Upper lobe of left lung (tissue), 6 donors: Measurements from ENCODE around the gene THEMIS2. TPM values are rescaled to one million over a fixed set of nuclear protein-coding genes. Genes with fewer than 3 reads are reported as not detected.
"Not testable (repeated sequence)": the region's sequence is repeated elsewhere in the genome, so short reads cannot be mapped to it uniquely, and the experiment has no call there.

Experiments used
- ATAC-seq, 2 donors: fragments of 200-7000 bp; cut with Tn5 transposase; one replicate each; pipeline ENCODE4 v1.9.1; 2022; ENCODE audit warnings: mild to moderate bottlenecking in 2 of 2, moderate library complexity in 2 of 2; ENCODE audit not compliant: low FRiP score in 2 of 2
- DNase-seq, 2 donors: peaks; one replicate each; pipeline ENCODE4 v3.0.0-alpha.2; 2019 to 2020
- H3K27ac ChIP-seq, 4 donors: fragments of 200-600 bp; sonication (generic); one replicate each; pipeline ENCODE4 v1.5.1; 2016 to 2019
- H3K27me3 ChIP-seq, 4 donors: fragments of 200-600 bp; sonication (generic); one replicate each; pipeline ENCODE4 v1.5.1; 2017 to 2019
- H3K36me3 ChIP-seq, 4 donors: fragments of 200-600 bp; sonication (generic); one replicate each; pipeline ENCODE4 v1.5.1; 2016 to 2019
- H3K4me1 ChIP-seq, 4 donors: fragments of 200-600 bp; sonication (generic); one replicate each; pipeline ENCODE4 v1.5.1; 2018 to 2019
- H3K4me3 ChIP-seq, 4 donors: fragments of 200-600 bp; sonication (generic); one replicate each; pipeline ENCODE4 v1.5.1; 2017 to 2019; ENCODE audit warnings: mild to moderate bottlenecking in 2 of 4, moderate library complexity in 1 of 4
- H3K9me3 ChIP-seq, 4 donors: fragments of 200-600 bp; sonication (generic); one replicate each; pipeline ENCODE4 v1.5.1; 2018 to 2019
- CTCF ChIP-seq, 6 experiments: fragments of 450-650 bp in 4 of 6; fragments of 200-600 bp in 2 of 6; sonication (generic) in 2 of 6; IDR thresholded peaks; one replicate each; pipeline ENCODE4 v1.5.1; 2016 to 2019; ENCODE audit warnings: antibody characterized with exemption in 6 of 6
- EP300 ChIP-seq, 4 donors: sonication (generic); formaldehyde crosslinking; IDR thresholded peaks; one replicate each; pipeline ENCODE4 v1.5.1; 2017; ENCODE audit warnings: antibody characterized with exemption in 4 of 4, control low read depth in 2 of 4
- POLR2A ChIP-seq, 4 donors: fragments of 450-650 bp; IDR thresholded peaks; one replicate each; pipeline ENCODE4 v1.5.1; 2016 to 2017; ENCODE audit warnings: antibody characterized with exemption in 4 of 4, mild to moderate bottlenecking in 2 of 4
- POLR2AphosphoS5 ChIP-seq, 2 donors: sonication (generic); formaldehyde crosslinking; IDR thresholded peaks; one replicate each; pipeline ENCODE4 v1.5.1; 2017; ENCODE audit warnings: antibody characterized with exemption in 2 of 2
- WGBS, 2 donors: methylation state at CpG; one replicate each; pipeline ENCODE4 v1.1.5; 2017 to 2018; 5-methylcytosine and 5-hydroxymethylcytosine counted together
- total RNA-seq, 6 donors: library from RNA; depleted of rRNA in 4 of 6; stranded (reverse); fragments of >200 nt in 4 of 6; gene quantifications; one replicate each; pipeline versions ENCODE4 v1.1.0 to v1.2.1, GENCODE V29; 2016 to 2021
- donor health status: DM: no; HTN: no; CAD: no; lungs with moderate emphysema.
- donor health status: DM: no; HTN: yes; CAD: no; lungs with severe emphysema.

The THEMIS2 gene
- total RNA-seq, 6 donors from 2014 or later, result 59.5 to 216 (median 130) TPM

- DNase-seq (no peak), ATAC-seq (no peak)
- Histone ChIP-seq H3K27me3 (no peaks in the 10 kb centered on the region), H3K36me3 (peaks cover 0 to 41% (median 23%) of the 10 kb centered on the region in 4 donors), H3K4me1 (peaks cover 13 to 17% (median 14%) of the 10 kb centered on the region in 4 donors), H3K9me3 (no peaks in the 10 kb centered on the region), H3K4me3 (no peak overlapping the region), H3K27ac (no peak overlapping the region)
- TF ChIP-seq CTCF (IDR thresholded peaks at IDR 0.05), result no peak
- no peak for TF ChIP-seq EP300 (IDR thresholded peaks at IDR 0.05)
- no peak for TF ChIP-seq POLR2A (IDR thresholded peaks at IDR 0.05)
- TF ChIP-seq POLR2AphosphoS5 (IDR thresholded peaks at IDR 0.05), result no peak
Observed at GRCh38 chr1:27835046-27835445, 37.3 kb upstream of the THEMIS2 start.

- Histone ChIP-seq H3K9me3 (no peaks in the 10 kb centered on the region), H3K4me1 (peaks cover 12 to 15% (median 14%) of the 10 kb centered on the region in 4 donors), H3K4me3 (no peak overlapping the region), H3K27me3 (no peaks in the 10 kb centered on the region), H3K36me3 (peaks cover 0 to 45% (median 27%) of the 10 kb centered on the region in 4 donors), H3K27ac (no peak overlapping the region)
- no peak for TF ChIP-seq POLR2AphosphoS5 (IDR thresholded peaks at IDR 0.05)
- TF ChIP-seq POLR2A (IDR thresholded peaks at IDR 0.05), result no peak
- no peak for TF ChIP-seq EP300 (IDR thresholded peaks at IDR 0.05)
- TF ChIP-seq CTCF (IDR thresholded peaks at IDR 0.05), result no peak
- DNase-seq (no peak), ATAC-seq (no peak)
- 90 to 97% methylated on average over 1 of the region's 1 CpG for WGBS, 2 donors
Observed at GRCh38 chr1:27835501-27835900, 36.8 kb upstream of the THEMIS2 start.

GRCh38 chr1:27849951-27850350 is 22.4 kb upstream of the THEMIS2 start:
- 97 to 100% methylated on average over 3 to 7 of the region's 7 CpGs for WGBS, 2 donors
- no peak overlapping the region for H3K27ac ChIP-seq
- H3K4me1 ChIP-seq, result no peaks in the 10 kb centered on the region
- no peak for TF ChIP-seq EP300 (IDR thresholded peaks at IDR 0.05)
- no peak for TF ChIP-seq POLR2A (IDR thresholded peaks at IDR 0.05)
- no peaks in the 10 kb centered on the region for H3K9me3 ChIP-seq
- H3K4me3 ChIP-seq, result no peak overlapping the region
- DNase-seq (no peak), ATAC-seq (peak in 1 of 2 donors; percentile 34)
- H3K27me3 ChIP-seq, result no peaks in the 10 kb centered on the region
- H3K36me3 ChIP-seq, result peaks cover 27 to 71% (median 53%) of the 10 kb centered on the region in 4 donors

- TF ChIP-seq EP300 (IDR thresholded peaks at IDR 0.05) (no peak), POLR2A (IDR thresholded peaks at IDR 0.05) (no peak), CTCF (IDR thresholded peaks at IDR 0.05) (no peak), POLR2AphosphoS5 (IDR thresholded peaks at IDR 0.05) (no peak)
- no peak for ATAC-seq
- Histone ChIP-seq H3K4me3 (no peak overlapping the region), H3K27me3 (no peaks in the 10 kb centered on the region), H3K9me3 (no peaks in the 10 kb centered on the region), H3K27ac (no peak overlapping the region), H3K4me1 (peaks cover 6 to 11% (median 7%) of the 10 kb centered on the region in 4 donors), H3K36me3 (peaks cover 6 to 20% (median 19%) of the 10 kb centered on the region in 4 donors)
- DNase-seq, result no peak
- WGBS, 2 donors, result 87 to 89% methylated on average over 6 of the region's 6 CpGs
Observed at GRCh38 chr1:27855085-27855484, 17.3 kb upstream of the THEMIS2 start.

GRCh38 chr1:27856561-27857343 is 15.6 kb upstream of the THEMIS2 start:
- peaks cover 0 to 3% (median 2%) of the 10 kb centered on the region in 4 donors for H3K36me3 ChIP-seq
- TF ChIP-seq CTCF (IDR thresholded peaks at IDR 0.05) (no peak), POLR2AphosphoS5 (IDR thresholded peaks at IDR 0.05) (no peak), EP300 (IDR thresholded peaks at IDR 0.05) (no peak), POLR2A (IDR thresholded peaks at IDR 0.05) (no peak)
- H3K4me3 ChIP-seq, result no peak overlapping the region
- no peak overlapping the region for H3K27ac ChIP-seq
- no peak for DNase-seq
- 78 to 85% methylated on average over 11 to 12 of the region's 12 CpGs for WGBS, 2 donors
- no peak for ATAC-seq
- no peaks in the 10 kb centered on the region for H3K9me3 ChIP-seq
- peaks cover 6 to 11% (median 7%) of the 10 kb centered on the region in 4 donors for H3K4me1 ChIP-seq
- no peaks in the 10 kb centered on the region for H3K27me3 ChIP-seq

- H3K4me1 ChIP-seq, result peaks cover 6 to 12% (median 10%) of the 10 kb centered on the region in 4 donors
- not testable (repeated sequence) for DNase-seq, H3K4me3 ChIP-seq, H3K27ac ChIP-seq, H3K9me3 ChIP-seq, H3K27me3 ChIP-seq, H3K36me3 ChIP-seq, ATAC-seq
- 74 to 82% methylated on average over 11 of the region's 11 CpGs for WGBS, 2 donors
Observed at GRCh38 chr1:27857552-27857951, 14.8 kb upstream of the THEMIS2 start.
